Upper lobe of right lung (tissue), 1 donor: ENCODE measurements around the gene IGF2BP1. TPM values are rescaled to one million over a fixed set of nuclear protein-coding genes. Genes with fewer than 3 reads are reported as not detected.

Source experiments
- ATAC-seq: fragments of 200-7000 bp; cut with Tn5 transposase; one replicate; pipeline ENCODE4 v1.9.1; 2020; ENCODE audit warnings: mild to moderate bottlenecking, moderate library complexity
- DNase-seq: peaks from one replicate; pipeline ENCODE4 v3.0.0-alpha.2; 2020
- H3K27ac ChIP-seq: fragments of 200-600 bp; one replicate; pipeline ENCODE4 v1.8.0; 2022
- H3K27me3 ChIP-seq: fragments of 200-600 bp; one replicate; pipeline ENCODE4 v1.8.0; 2022; ENCODE audit warnings: mild to moderate bottlenecking
- H3K36me3 ChIP-seq: fragments of 200-600 bp; one replicate; pipeline ENCODE4 v1.8.0; 2022
- H3K4me1 ChIP-seq: fragments of 200-600 bp; one replicate; pipeline ENCODE4 v1.8.0; 2022
- H3K4me3 ChIP-seq: fragments of 200-600 bp; one replicate; pipeline ENCODE4 v1.8.0; 2022; ENCODE audit warnings: mild to moderate bottlenecking
- H3K9me3 ChIP-seq: fragments of 200-600 bp; one replicate; pipeline ENCODE4 v1.8.0; 2022
- intact Hi-C: fragments of 100-400 bp; cut with DNase I; formaldehyde crosslinking; loops from one replicate; pipeline ENCODE4 v1.11.0; 2022
- total RNA-seq: library from RNA; stranded (reverse); fragmentation: NEBNext Ultra II Directional; extraction: Animal tissue kit (Norgen Biotek cat#: 25700); gene quantifications from one replicate; pipeline ENCODE4 v1.2.1, GENCODE V29; 2021
- TF ChIP-seq, protein P1 (sequence below): fragments of 200-600 bp; IDR thresholded peaks from one replicate; pipeline ENCODE4 v1.8.0; 2022; ENCODE audit warnings: antibody characterized with exemption
- donor health status: DM: no; HTN: yes; CAD: no; lungs with severe emphysema.

Gene IGF2BP1
- total RNA-seq, 1 donor from 2014 or later: not detected

DNA sequence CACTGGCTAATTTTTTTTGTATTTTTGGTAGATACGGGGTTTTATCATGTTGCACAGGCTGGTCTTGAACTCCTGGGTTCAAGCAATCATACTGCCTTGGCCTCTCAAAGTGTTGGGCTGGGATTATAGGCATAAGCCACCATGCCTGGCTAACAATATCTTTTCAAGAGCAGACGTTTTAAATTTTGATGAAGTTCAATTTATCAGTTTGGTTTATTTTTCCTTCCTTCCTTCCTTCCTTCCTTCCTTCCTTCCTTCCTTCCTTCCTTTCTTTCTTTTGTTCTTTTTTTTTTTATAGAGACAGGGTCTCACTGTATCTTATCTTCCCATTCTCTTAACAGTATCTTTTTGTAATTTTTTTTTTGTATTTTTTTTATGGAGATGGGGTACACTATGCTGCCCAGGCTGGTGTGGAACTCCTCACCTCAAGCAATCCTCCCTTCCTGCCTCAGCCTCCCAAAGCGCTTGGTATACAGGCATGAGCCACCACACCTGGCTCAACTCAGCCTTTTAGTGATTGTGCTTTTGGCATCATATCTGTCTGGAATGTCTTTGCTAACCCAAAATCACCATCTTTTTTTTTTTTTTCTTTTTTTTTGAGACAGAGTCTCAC lies 15.2 kb upstream of the IGF2BP1 start:
- intact Hi-C loops: no loop called here
- TF ChIP-seq, protein P1, sequence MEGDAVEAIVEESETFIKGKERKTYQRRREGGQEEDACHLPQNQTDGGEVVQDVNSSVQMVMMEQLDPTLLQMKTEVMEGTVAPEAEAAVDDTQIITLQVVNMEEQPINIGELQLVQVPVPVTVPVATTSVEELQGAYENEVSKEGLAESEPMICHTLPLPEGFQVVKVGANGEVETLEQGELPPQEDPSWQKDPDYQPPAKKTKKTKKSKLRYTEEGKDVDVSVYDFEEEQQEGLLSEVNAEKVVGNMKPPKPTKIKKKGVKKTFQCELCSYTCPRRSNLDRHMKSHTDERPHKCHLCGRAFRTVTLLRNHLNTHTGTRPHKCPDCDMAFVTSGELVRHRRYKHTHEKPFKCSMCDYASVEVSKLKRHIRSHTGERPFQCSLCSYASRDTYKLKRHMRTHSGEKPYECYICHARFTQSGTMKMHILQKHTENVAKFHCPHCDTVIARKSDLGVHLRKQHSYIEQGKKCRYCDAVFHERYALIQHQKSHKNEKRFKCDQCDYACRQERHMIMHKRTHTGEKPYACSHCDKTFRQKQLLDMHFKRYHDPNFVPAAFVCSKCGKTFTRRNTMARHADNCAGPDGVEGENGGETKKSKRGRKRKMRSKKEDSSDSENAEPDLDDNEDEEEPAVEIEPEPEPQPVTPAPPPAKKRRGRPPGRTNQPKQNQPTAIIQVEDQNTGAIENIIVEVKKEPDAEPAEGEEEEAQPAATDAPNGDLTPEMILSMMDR: no peak
- H3K27me3 ChIP-seq: peaks cover 34% of the 10 kb centered on the region
- no peak overlapping the region for H3K27ac ChIP-seq
- no peak overlapping the region for H3K4me3 ChIP-seq
- no peaks in the 10 kb centered on the region for H3K4me1 ChIP-seq
- DNase-seq: no peak
- H3K9me3 ChIP-seq: no peaks in the 10 kb centered on the region
- H3K36me3 ChIP-seq: no peaks in the 10 kb centered on the region
- no peak for ATAC-seq

DNA sequence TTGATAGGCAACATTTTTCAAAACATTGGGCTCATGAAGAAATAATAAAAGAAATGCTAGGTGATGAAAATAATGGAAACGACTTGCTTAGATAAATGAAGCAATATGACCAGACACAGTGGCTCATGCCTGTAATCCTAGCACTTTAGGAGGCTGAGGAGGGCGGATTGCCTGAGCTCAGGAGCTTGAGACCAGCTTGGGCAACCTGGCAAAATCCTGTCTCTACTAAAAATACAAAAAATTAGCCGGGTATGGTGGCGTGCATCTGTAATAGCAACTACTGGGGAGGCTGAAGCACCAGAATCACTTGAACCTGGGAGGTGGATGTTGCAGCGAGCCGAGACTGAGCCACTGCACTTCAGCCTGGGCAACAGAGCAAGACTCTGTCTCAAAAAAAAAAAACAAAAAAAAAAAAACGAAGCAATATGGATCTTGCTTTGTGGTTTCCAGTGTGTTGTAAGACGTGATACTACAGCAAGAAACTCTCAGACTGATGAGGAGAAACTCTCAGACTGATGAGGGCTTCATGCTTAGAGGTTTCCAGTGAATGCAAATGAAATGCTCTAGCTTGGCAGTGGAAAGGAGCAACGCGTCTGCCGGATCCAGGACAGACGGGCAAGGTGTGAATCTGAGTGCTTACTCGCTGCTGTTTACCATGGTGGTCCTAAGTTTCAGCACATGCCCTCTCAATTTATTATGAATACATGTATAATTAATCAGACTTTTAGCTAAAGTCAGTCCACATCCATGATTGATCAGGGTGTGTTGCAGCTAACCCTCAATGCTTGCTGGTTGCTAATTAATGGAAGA lies 11.5 kb upstream of the IGF2BP1 start:
- Histone ChIP-seq H3K4me1 (no peaks in the 10 kb centered on the region), H3K36me3 (no peaks in the 10 kb centered on the region), H3K9me3 (no peaks in the 10 kb centered on the region), H3K27me3 (peaks cover 69% of the 10 kb centered on the region), H3K27ac (no peak overlapping the region), H3K4me3 (no peak overlapping the region)
- ATAC-seq: no peak
- TF ChIP-seq, protein P1: no peak
- peak; percentile 27 for DNase-seq
- intact Hi-C loops: no loop called here

DNA sequence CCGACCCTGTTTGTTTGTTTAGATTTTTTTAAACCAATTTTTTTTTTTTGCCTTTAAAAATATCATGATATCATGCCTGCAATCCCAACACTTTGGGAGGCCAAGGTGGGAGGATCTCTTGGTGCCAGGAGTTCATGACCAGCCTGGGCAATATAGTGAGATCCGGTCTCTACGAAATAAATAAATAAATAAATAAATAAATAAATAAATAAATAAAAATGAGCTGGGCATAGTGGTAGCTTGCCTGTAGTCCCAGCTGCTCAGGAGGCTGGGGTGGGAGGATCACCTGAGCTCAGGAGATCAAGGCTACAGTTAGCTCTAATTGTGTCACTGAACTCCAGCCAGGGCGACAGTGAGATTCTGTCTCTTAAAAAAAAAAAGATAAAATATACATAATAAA lies 8.1 kb upstream of the IGF2BP1 start:
- intact Hi-C loops: no loop called here
- TF ChIP-seq, protein P1: no peak
- peaks cover 96% of the 10 kb centered on the region for H3K27me3 ChIP-seq
- H3K4me3 ChIP-seq: no peak overlapping the region
- H3K9me3 ChIP-seq: no peaks in the 10 kb centered on the region
- H3K4me1 ChIP-seq: no peaks in the 10 kb centered on the region
- H3K36me3 ChIP-seq: no peaks in the 10 kb centered on the region
- DNase-seq (no peak), ATAC-seq (no peak)
- H3K27ac ChIP-seq: no peak overlapping the region

DNA sequence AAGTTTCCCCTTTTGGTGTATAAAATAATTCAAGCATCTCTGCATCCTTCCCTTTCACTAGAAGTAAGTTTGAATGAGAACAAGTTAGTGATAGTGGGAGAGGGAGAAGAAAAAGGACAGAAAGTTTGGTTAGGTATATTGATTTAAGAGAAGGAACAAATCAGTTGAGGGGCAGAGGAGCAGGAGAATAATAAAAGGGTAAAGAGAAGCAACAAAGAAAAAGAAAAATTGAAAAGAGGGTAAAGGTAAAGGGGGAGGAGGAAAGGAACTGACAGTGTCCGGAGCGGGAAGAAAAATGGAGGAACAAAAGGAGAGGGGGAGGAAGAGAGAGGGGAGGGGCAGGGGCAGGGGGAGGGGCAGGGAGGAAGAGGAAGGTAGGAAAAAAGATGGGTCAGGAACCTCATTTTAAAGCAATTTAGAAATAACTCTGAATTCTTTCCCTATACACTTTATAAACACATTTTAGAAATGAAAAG lies 6.3 kb upstream of the IGF2BP1 start:
- H3K27me3 ChIP-seq: peaks cover 96% of the 10 kb centered on the region
- no peaks in the 10 kb centered on the region for H3K36me3 ChIP-seq
- intact Hi-C loops: no loop called here
- TF ChIP-seq, protein P1: no peak
- DNase-seq: no peak
- no peak overlapping the region for H3K4me3 ChIP-seq
- H3K4me1 ChIP-seq: no peaks in the 10 kb centered on the region
- H3K9me3 ChIP-seq: no peaks in the 10 kb centered on the region
- no peak for ATAC-seq
- no peak overlapping the region for H3K27ac ChIP-seq

DNA sequence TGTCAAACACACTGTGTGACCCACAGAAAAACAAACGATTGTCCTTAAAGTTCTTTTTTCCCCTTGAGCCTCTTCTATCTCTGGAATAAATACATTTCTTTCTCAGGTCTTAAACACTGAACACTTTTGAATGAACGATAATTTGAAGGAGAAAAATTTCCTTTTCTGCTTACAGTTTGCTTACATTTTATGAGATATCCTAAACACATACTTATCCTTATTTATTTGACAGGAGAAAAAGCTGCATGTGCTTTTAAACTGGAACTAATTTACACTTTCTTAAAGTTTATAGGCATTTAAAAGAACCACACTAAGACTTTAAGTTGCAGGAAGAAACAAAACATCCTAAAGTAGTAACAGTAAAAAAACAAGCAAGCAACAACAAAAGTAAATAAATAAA lies 4.7 kb upstream of the IGF2BP1 start:
- Histone ChIP-seq H3K4me3 (no peak overlapping the region), H3K9me3 (no peaks in the 10 kb centered on the region), H3K27ac (no peak overlapping the region), H3K4me1 (peaks cover 5% of the 10 kb centered on the region), H3K27me3 (peaks cover 99% of the 10 kb centered on the region), H3K36me3 (no peaks in the 10 kb centered on the region)
- DNase-seq: no peak
- intact Hi-C loops: no loop called here
- no peak for ATAC-seq
- TF ChIP-seq, protein P1: no peak
